GM12878 (cell line): ENCODE measurements around the gene DCAF5. TPM values are rescaled to one million over a fixed set of nuclear protein-coding genes. Genes with fewer than 3 reads are reported as not detected.

Experiments
- ATAC-seq: fragments of 200-7000 bp; cut with Tn5 transposase; 3 replicates; pipeline ENCODE4 v1.9.1; 2020; ENCODE audit warnings: mild to moderate bottlenecking, moderate library complexity
- BruUV-seq: library from RNA; stranded (reverse); fragments of 400-500 nt; replicated peaks from 2 replicates; lab custom pipeline; 2021; lab: Mats Ljungman, UMichigan
- CTCF ChIA-PET: fragments of 300-600 bp; sonication (Branson Sonifier 250); formaldehyde crosslinking; extraction: SDS; loops from one replicate; lab custom pipeline; 2021; ENCODE audit warnings: inconsistent platforms; lab: Yijun Ruan, JAX
- POLR2A ChIA-PET: fragments of 350-600 bp; formaldehyde crosslinking; extraction: SDS; loops from one replicate; lab custom pipeline; 2021; ENCODE audit warnings: inconsistent platforms; lab: Charles Lee
- RAD21 ChIA-PET: fragments of 300-600 bp; sonication (Branson Sonifier 250); formaldehyde crosslinking; loops from one replicate; lab custom pipeline; 2023; ENCODE audit warnings: antibody characterized with exemption; ENCODE audit not compliant: unreplicated experiment; lab: Charles Lee
- SMC1A ChIA-PET: fragments of 300-600 bp; sonication (Branson Sonifier 250); formaldehyde crosslinking; loops from one replicate; lab custom pipeline; 2023; ENCODE audit not compliant: unreplicated experiment, uncharacterized antibody; lab: Charles Lee
- DNase-seq: peaks from one replicate; pipeline ENCODE4 v3.0.0-alpha.2; 2011; ENCODE audit warnings: low read depth, low spot score
- FAIRE-seq: peaks from 3 replicates; lab custom pipeline; 2011; peaks lifted over from hg19 to GRCh38; lab: Jason Lieb, UNC
- H2AFZ ChIP-seq: 2 replicates; pipeline ENCODE4 v1.6.0; 2011; ENCODE audit warnings: low read depth, low read length, control low read depth; ENCODE audit not compliant: control insufficient read depth
- H3K27ac ChIP-seq: 2 replicates; pipeline ENCODE4 v1.5.1; 2011; ENCODE audit warnings: control low read depth; ENCODE audit not compliant: control insufficient read depth, insufficient read depth
- H3K27me3 ChIP-seq, 2 experiments: replicated peaks in 1 of 2; 2 replicates each; pipeline versions ENCODE4 v1.6.0 to v1.6.1; 2011; ENCODE audit warnings: low read length in 1 of 2; ENCODE audit not compliant: control insufficient read depth in 2 of 2, insufficient read depth in 2 of 2
- H3K36me3 ChIP-seq, 2 experiments: 2 replicates each; pipeline ENCODE4 v1.5.1; 2011; ENCODE audit warnings: low read length in 1 of 2; ENCODE audit not compliant: control insufficient read depth in 2 of 2, insufficient read depth in 2 of 2
- H3K4me1 ChIP-seq: 2 replicates; pipeline ENCODE4 v1.6.1; 2011; ENCODE audit warnings: mild to moderate bottlenecking, low read length, moderate library complexity, mixed read lengths; ENCODE audit not compliant: control insufficient read depth, insufficient read depth
- H3K4me2 ChIP-seq: 2 replicates; pipeline ENCODE4 v1.6.0; 2011; ENCODE audit warnings: control low read depth; ENCODE audit not compliant: control insufficient read depth, insufficient read depth
- H3K4me3 ChIP-seq: fragments of 200-600 bp; sonication (generic); 2 replicates; pipeline ENCODE4 v1.5.1; 2016
- H3K79me2 ChIP-seq: 2 replicates; pipeline ENCODE4 v1.6.0; 2011; ENCODE audit warnings: low read length; ENCODE audit not compliant: control insufficient read depth, insufficient read depth
- H3K9ac ChIP-seq: 2 replicates; pipeline ENCODE4 v1.8.0; 2011; ENCODE audit warnings: low read length, control low read depth, mixed read lengths; ENCODE audit not compliant: control insufficient read depth, insufficient read depth
- H3K9me3 ChIP-seq: replicated peaks from 3 replicates; pipeline ENCODE4 v1.5.1; 2011; ENCODE audit warnings: mild to moderate bottlenecking, low read length; ENCODE audit not compliant: control insufficient read depth, insufficient read depth
- H4K20me1 ChIP-seq: 2 replicates; pipeline ENCODE4 v1.6.0; 2011; ENCODE audit not compliant: control insufficient read depth, insufficient read depth
- BCL11A ChIP-seq: IDR thresholded peaks from 2 replicates; pipeline ENCODE4 v1.6.1; 2011; ENCODE audit warnings: low read depth, low read length
- BMI1 ChIP-seq: fragments of 450-650 bp; IDR thresholded peaks from 2 replicates; pipeline ENCODE4 v1.6.1; 2016; ENCODE audit warnings: mild to moderate bottlenecking, moderate library complexity, borderline replicate concordance
- IKZF2 ChIP-seq, 2 experiments: fragments of 450-650 bp; IDR thresholded peaks; 2 replicates each; pipeline ENCODE4 v1.6.1; 2017; ENCODE audit warnings: mild to moderate bottlenecking in 2 of 2, moderate library complexity in 2 of 2
- MEF2B ChIP-seq: fragments of 450-650 bp; IDR thresholded peaks from 2 replicates; pipeline ENCODE4 v1.6.1; 2018; ENCODE audit warnings: mild to moderate bottlenecking, moderate library complexity; ENCODE audit not compliant: partially characterized antibody, poor library complexity, severe bottlenecking
- MTA3 ChIP-seq: IDR thresholded peaks from 2 replicates; pipeline ENCODE4 v1.6.1; 2012; ENCODE audit warnings: low read length, inconsistent platforms, borderline replicate concordance
- NFYB ChIP-seq: IDR thresholded peaks from 2 replicates; pipeline ENCODE4 v1.6.1; 2011; ENCODE audit warnings: low read depth, mild to moderate bottlenecking, low read length, improper control_type of control experiment, moderate library complexity; ENCODE audit not compliant: insufficient read depth
- NR2F1 ChIP-seq: fragments of 450-650 bp; conservative IDR thresholded peaks from 2 replicates; pipeline ENCODE4 v1.6.1; 2017; ENCODE audit warnings: mild to moderate bottlenecking
- POLR2AphosphoS5 ChIP-seq: IDR thresholded peaks from 2 replicates; pipeline ENCODE4 v1.6.1; 2011; ENCODE audit warnings: mild to moderate bottlenecking, low read length, inconsistent platforms
- RELA ChIP-seq: fragments of 450-650 bp; IDR thresholded peaks from 2 replicates; pipeline ENCODE4 v1.8.0; 2014; ENCODE audit warnings: borderline replicate concordance; ENCODE audit not compliant: partially characterized antibody
- SMAD5 ChIP-seq: IDR thresholded peaks from 2 replicates; pipeline ENCODE4 v1.6.1; 2016; ENCODE audit warnings: antibody characterized with exemption, low read depth
- SUZ12 ChIP-seq: fragments of 200-600 bp; sonication (generic); IDR thresholded peaks from one replicate; pipeline ENCODE4 v1.6.1; 2018; ENCODE audit warnings: antibody characterized with exemption, mild to moderate bottlenecking; ENCODE audit not compliant: unreplicated experiment
- TBL1XR1 ChIP-seq: IDR thresholded peaks from 2 replicates; pipeline ENCODE4 v1.6.1; 2012; ENCODE audit warnings: low read depth, low read length, improper control_type of control experiment
- ZNF217 ChIP-seq: fragments of 450-650 bp; IDR thresholded peaks from 2 replicates; pipeline ENCODE4 v1.6.1; 2017; ENCODE audit warnings: antibody characterized with exemption, mild to moderate bottlenecking
- ZZZ3 ChIP-seq: IDR thresholded peaks from 2 replicates; pipeline ENCODE4 v1.6.1; 2011; ENCODE audit warnings: low read depth; ENCODE audit not compliant: control insufficient read depth, insufficient read length
- in situ Hi-C: fragments of 300-500 bp; cut with MboI; formaldehyde crosslinking; loops from 9 replicates; pipeline ENCODE4 v1.14.3; 2018; ENCODE audit warnings: mixed read lengths
- intact Hi-C: fragments of 100-400 bp; cut with micrococcal nuclease; formaldehyde crosslinking; loops from one replicate; pipeline ENCODE4 v1.14.2; 2022; ENCODE audit not compliant: unreplicated experiment
- polyA plus RNA-seq, 11 experiments: library from polyadenylated mRNA; depleted of rRNA in 4 of 11; unstranded in 6 of 11; stranded (reverse) in 5 of 11; fragments of >200 nt; fragmentation: Nextera tagmentation in 4 of 11; fragmentation: Illumina TruSeq in 1 of 11; extraction: Ambion mirVana in 4 of 11; extraction: Trizol in 1 of 11; gene quantifications; 1 replicate in 1 of 11; 2 replicates in 10 of 11; pipeline versions ENCODE4 v1.2.1 to v1.2.3, GENCODE V29; 2011 to 2016; ENCODE audit warnings: inconsistent platforms in 2 of 11, missing spikeins in 2 of 11, low read depth in 1 of 11
- total RNA-seq, 4 experiments: library from RNA; depleted of rRNA in 3 of 4; stranded (reverse); fragments of >200 nt in 3 of 4; fragmentation: Illumina TruSeq in 1 of 4; extraction: Trizol in 1 of 4; gene quantifications; 2 replicates each; pipeline versions ENCODE4 v1.2.1 to v1.2.3, GENCODE V29; 2013 to 2021
- TF ChIP-seq, protein P1 (sequence below): IDR thresholded peaks from 2 replicates; pipeline ENCODE4 v1.6.1; 2012; ENCODE audit warnings: low read depth, low read length, improper control_type of control experiment
- TF ChIP-seq, protein P2 (sequence below): fragments of 450-650 bp; formaldehyde crosslinking; IDR thresholded peaks from 2 replicates; pipeline ENCODE4 v1.4.0; 2020; ENCODE audit warnings: mild to moderate bottlenecking, moderate library complexity
- TF ChIP-seq, protein P3 (sequence below): fragments of 450-650 bp; IDR thresholded peaks from 2 replicates; pipeline ENCODE4 v1.6.1; 2016; ENCODE audit warnings: mild to moderate bottlenecking
- TF ChIP-seq, protein P4 (sequence below): fragments of 450-650 bp; IDR thresholded peaks from 2 replicates; pipeline ENCODE4 v1.6.1; 2017; ENCODE audit warnings: borderline replicate concordance

DCAF5 gene
- total and polyA plus RNA-seq, 10 of the 15 experiments (the other 5 are each of a cell fraction or from before 2014, with no cell fraction given), result 6.8 to 38.1 (median 19.1) TPM

DNA sequence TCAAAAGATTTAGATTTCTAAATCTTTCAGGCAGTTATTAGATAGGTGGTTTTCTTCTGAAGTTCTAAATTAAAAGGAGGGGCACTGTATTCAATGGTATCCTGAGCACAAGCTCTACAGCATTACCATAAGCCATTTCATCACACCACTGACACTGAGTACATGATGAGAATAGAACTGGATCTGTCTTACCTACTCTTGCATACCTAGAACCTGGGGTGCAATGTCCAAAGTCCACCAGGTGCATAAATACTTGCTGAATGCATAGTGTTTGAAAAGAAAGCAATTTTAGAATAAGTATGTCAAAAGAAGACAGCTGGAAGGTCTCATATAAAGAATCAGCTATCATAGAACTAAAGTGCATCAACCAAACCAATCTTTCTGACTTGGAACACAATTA is 88.3 kb downstream of the DCAF5 start:
- Histone ChIP-seq H3K9ac (no peak overlapping the region), H3K4me2 (no peak overlapping the region), H3K4me1 (0 out of 2 replicates have a peak, but pooled peaks cover 2% of the 10 kb centered on the region), H2AFZ (no peak overlapping the region), H3K9me3 (no peaks in the 10 kb centered on the region), H3K36me3 (peaks cover 4 to 22% of the 10 kb centered on the region in 2 experiments; a peak in 3 of 4 replicates), H4K20me1 (no peaks in the 10 kb centered on the region), H3K4me3 (no peak overlapping the region), H3K79me2 (no peaks in the 10 kb centered on the region), H3K27ac (no peak overlapping the region), H3K27me3 (no peaks in the 10 kb centered on the region)
- POLR2A ChIA-PET, result no interaction called here
- in situ Hi-C loops, result no loop called here
- DNase-seq, result no peak
- RAD21 ChIA-PET, result no interaction called here
- CTCF ChIA-PET, result interaction anchor here (0.8 kb wide), 1 partner anchor 9 kb away, joined by 3 read pairs; no protein-coding TSS in a partner anchor
- ATAC-seq, result no peak
- BruUV-seq, result no TSS peak
- FAIRE-seq, result no peak
- SMC1A ChIA-PET, result interaction anchor here (1.4 kb wide), 1 partner anchor 15 kb away, joined by 3 read pairs; no protein-coding TSS in a partner anchor
- intact Hi-C loops, result no loop called here
- TF ChIP-seq RELA (no peak), BCL11A (no peak), SUZ12 (no peak), BMI1 (no peak), ZNF217 (no peak), MEF2B (no peak), NFYB (no peak), NR2F1 (no peak), POLR2AphosphoS5 (no peak), MTA3 (no peak), ZZZ3 (no peak), TBL1XR1 (no peak), IKZF2 (IDR thresholded peaks at IDR 0.05) (no peak), SMAD5 (no peak)
- TF ChIP-seq, protein P1, sequence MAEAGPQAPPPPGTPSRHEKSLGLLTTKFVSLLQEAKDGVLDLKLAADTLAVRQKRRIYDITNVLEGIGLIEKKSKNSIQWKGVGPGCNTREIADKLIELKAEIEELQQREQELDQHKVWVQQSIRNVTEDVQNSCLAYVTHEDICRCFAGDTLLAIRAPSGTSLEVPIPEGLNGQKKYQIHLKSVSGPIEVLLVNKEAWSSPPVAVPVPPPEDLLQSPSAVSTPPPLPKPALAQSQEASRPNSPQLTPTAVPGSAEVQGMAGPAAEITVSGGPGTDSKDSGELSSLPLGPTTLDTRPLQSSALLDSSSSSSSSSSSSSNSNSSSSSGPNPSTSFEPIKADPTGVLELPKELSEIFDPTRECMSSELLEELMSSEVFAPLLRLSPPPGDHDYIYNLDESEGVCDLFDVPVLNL, result no peak
- TF ChIP-seq, protein P2, sequence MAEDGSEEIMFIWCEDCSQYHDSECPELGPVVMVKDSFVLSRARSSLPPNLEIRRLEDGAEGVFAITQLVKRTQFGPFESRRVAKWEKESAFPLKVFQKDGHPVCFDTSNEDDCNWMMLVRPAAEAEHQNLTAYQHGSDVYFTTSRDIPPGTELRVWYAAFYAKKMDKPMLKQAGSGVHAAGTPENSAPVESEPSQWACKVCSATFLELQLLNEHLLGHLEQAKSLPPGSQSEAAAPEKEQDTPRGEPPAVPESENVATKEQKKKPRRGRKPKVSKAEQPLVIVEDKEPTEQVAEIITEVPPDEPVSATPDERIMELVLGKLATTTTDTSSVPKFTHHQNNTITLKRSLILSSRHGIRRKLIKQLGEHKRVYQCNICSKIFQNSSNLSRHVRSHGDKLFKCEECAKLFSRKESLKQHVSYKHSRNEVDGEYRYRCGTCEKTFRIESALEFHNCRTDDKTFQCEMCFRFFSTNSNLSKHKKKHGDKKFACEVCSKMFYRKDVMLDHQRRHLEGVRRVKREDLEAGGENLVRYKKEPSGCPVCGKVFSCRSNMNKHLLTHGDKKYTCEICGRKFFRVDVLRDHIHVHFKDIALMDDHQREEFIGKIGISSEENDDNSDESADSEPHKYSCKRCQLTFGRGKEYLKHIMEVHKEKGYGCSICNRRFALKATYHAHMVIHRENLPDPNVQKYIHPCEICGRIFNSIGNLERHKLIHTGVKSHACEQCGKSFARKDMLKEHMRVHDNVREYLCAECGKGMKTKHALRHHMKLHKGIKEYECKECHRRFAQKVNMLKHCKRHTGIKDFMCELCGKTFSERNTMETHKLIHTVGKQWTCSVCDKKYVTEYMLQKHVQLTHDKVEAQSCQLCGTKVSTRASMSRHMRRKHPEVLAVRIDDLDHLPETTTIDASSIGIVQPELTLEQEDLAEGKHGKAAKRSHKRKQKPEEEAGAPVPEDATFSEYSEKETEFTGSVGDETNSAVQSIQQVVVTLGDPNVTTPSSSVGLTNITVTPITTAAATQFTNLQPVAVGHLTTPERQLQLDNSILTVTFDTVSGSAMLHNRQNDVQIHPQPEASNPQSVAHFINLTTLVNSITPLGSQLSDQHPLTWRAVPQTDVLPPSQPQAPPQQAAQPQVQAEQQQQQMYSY (CRISPR knock-in tag), result no peak
- TF ChIP-seq, protein P3, sequence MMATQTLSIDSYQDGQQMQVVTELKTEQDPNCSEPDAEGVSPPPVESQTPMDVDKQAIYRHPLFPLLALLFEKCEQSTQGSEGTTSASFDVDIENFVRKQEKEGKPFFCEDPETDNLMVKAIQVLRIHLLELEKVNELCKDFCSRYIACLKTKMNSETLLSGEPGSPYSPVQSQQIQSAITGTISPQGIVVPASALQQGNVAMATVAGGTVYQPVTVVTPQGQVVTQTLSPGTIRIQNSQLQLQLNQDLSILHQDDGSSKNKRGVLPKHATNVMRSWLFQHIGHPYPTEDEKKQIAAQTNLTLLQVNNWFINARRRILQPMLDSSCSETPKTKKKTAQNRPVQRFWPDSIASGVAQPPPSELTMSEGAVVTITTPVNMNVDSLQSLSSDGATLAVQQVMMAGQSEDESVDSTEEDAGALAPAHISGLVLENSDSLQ, result no peak
- TF ChIP-seq, protein P4, sequence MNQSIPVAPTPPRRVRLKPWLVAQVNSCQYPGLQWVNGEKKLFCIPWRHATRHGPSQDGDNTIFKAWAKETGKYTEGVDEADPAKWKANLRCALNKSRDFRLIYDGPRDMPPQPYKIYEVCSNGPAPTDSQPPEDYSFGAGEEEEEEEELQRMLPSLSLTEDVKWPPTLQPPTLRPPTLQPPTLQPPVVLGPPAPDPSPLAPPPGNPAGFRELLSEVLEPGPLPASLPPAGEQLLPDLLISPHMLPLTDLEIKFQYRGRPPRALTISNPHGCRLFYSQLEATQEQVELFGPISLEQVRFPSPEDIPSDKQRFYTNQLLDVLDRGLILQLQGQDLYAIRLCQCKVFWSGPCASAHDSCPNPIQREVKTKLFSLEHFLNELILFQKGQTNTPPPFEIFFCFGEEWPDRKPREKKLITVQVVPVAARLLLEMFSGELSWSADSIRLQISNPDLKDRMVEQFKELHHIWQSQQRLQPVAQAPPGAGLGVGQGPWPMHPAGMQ, result no peak
